Activated CD4-positive, alpha-beta T cell treated with anti-CD3 and anti-CD28 coated beads for 24 hours (primary cell): ENCODE results near the gene SMTNL1.
"Not testable (repeated sequence)": the region's sequence is repeated elsewhere in the genome, so short reads cannot be mapped to it uniquely, and the experiment has no call there.

ENCODE experiments used
- DNase-seq, 2 donors: peaks; one replicate each; pipeline ENCODE4 v3.0.0-alpha.2; 2020; ENCODE audit warnings: low read depth in 2 of 2

Gene SMTNL1

GRCh38 chr11:57508341-57509170, 28.8 kb upstream of the SMTNL1 start:
- DNase-seq = no peak

GRCh38 chr11:57511741-57512430, 25.5 kb upstream of the SMTNL1 start:
- DNase-seq = no peak

- no peak for DNase-seq
These were observed 24.5 kb upstream of the SMTNL1 start for GRCh38 chr11:57512646-57513451.

GRCh38 chr11:57513452-57513795, 24.0 kb upstream of the SMTNL1 start:
- DNase-seq = no peak

- peak in 1 of 2 donors; percentile 23 for DNase-seq
These were observed 23.4 kb upstream of the SMTNL1 start for GRCh38 chr11:57513911-57514537.

- DNase-seq = peak in 1 of 2 donors; percentile 48
These were observed 22.7 kb upstream of the SMTNL1 start for GRCh38 chr11:57514538-57515331.

GRCh38 chr11:57515332-57516060, 21.9 kb upstream of the SMTNL1 start, which contains the start of gene SLC43A1:
TSS of gene SLC43A1 (minus strand) at chr11:57515702. CDS start at chr11:57514111, 1,591 bp downstream.
- DNase-seq = peak in 1 of 2 donors; percentile 37

GRCh38 chr11:57516061-57516443, 21.3 kb upstream of the SMTNL1 start:
- no peak for DNase-seq

GRCh38 chr11:57521116-57521515, 16.3 kb upstream of the SMTNL1 start:
- no peak for DNase-seq

- no peak for DNase-seq
These were observed 14.0 kb upstream of the SMTNL1 start for GRCh38 chr11:57523419-57523818.

- DNase-seq = peak; percentile 62 to 72
These were observed 10.3 kb upstream of the SMTNL1 start for GRCh38 chr11:57527056-57527631.

GRCh38 chr11:57529012-57529411, 8.4 kb upstream of the SMTNL1 start:
- DNase-seq = no peak

GRCh38 chr11:57530215-57530595, 7.2 kb upstream of the SMTNL1 start:
- no peak for DNase-seq

GRCh38 chr11:57530596-57531507, 6.5 kb upstream of the SMTNL1 start, which contains the start of gene TIMM10:
TSS of gene TIMM10 (minus strand) at chr11:57530754. CDS start at chr11:57530189, 565 bp downstream.
- peak; percentile 86 to 88 for DNase-seq

- DNase-seq = not testable (repeated sequence)
These were observed 2.9 kb upstream of the SMTNL1 start for GRCh38 chr11:57534449-57534848.

- DNase-seq = no peak
These were observed 1.9 kb downstream of the SMTNL1 start for GRCh38 chr11:57539342-57539741.

- DNase-seq = no peak
These were observed 3.8 kb downstream of the SMTNL1 start for GRCh38 chr11:57541169-57541568.

GRCh38 chr11:57542582-57542981, 5.2 kb downstream of the SMTNL1 start:
- no peak for DNase-seq

GRCh38 chr11:57543593-57543992, 6.2 kb downstream of the SMTNL1 start:
- DNase-seq = no peak
